Endodermal cell (in vitro differentiated cells): ENCODE results near the gene CHST9. TPM values are rescaled to one million over a fixed set of nuclear protein-coding genes. Genes with fewer than 3 reads are reported as not detected.
A peak's percentile ranks its signal among the peaks of the same experiment; 100 is the strongest.

Experiments used
- DNase-seq: peaks from one replicate; pipeline ENCODE4 v3.0.0-alpha.2; 2017
- H3K27ac ChIP-seq: 2 replicates; pipeline ENCODE4 v1.5.1; 2013; ENCODE audit warnings: mild to moderate bottlenecking, low read depth, low read length, moderate library complexity
- H3K27me3 ChIP-seq: 2 replicates; pipeline ENCODE4 v1.6.1; 2013; ENCODE audit warnings: mild to moderate bottlenecking, low read length, moderate library complexity; ENCODE audit not compliant: insufficient read depth, control insufficient read depth, poor library complexity, severe bottlenecking
- H3K36me3 ChIP-seq: 2 replicates; pipeline ENCODE4 v1.7.0; 2013; ENCODE audit warnings: mild to moderate bottlenecking, low read length, moderate library complexity; ENCODE audit not compliant: control insufficient read depth, insufficient read depth
- H3K4me1 ChIP-seq: one replicate; pipeline ENCODE4 v1.7.0; 2013; ENCODE audit warnings: low read length; ENCODE audit not compliant: control insufficient read depth, insufficient read depth
- H3K4me3 ChIP-seq: 2 replicates; pipeline ENCODE4 v1.5.1; 2013; ENCODE audit warnings: mild to moderate bottlenecking, low read length, moderate library complexity
- H3K9ac ChIP-seq: 2 replicates; pipeline ENCODE4 v1.6.1; 2013; ENCODE audit warnings: mild to moderate bottlenecking, low read length, moderate library complexity; ENCODE audit not compliant: poor library complexity, severe bottlenecking; ENCODE audit errors: extremely low read depth
- H3K9me3 ChIP-seq: 2 replicates; pipeline ENCODE4 v1.6.1; 2013; ENCODE audit warnings: mild to moderate bottlenecking, low read length, moderate library complexity; ENCODE audit not compliant: control insufficient read depth
- H3K27ac Mint-ChIP-seq: 2 replicates; pipeline ENCODE4 v1.8.0; 2020; ENCODE audit warnings: mixed read lengths
- H3K27me3 Mint-ChIP-seq: 2 replicates; pipeline ENCODE4 v1.8.0; 2021; ENCODE audit warnings: mild to moderate bottlenecking, mixed read lengths; ENCODE audit not compliant: insufficient read depth
- H3K36me3 Mint-ChIP-seq: 2 replicates; pipeline ENCODE4 v1.8.0; 2020; ENCODE audit warnings: low read depth, mixed read lengths
- H3K4me1 Mint-ChIP-seq: 2 replicates; pipeline ENCODE4 v1.8.0; 2020; ENCODE audit warnings: mixed read lengths
- H3K4me3 Mint-ChIP-seq: 2 replicates; pipeline ENCODE4 v1.8.0; 2020; ENCODE audit warnings: mild to moderate bottlenecking, moderate library complexity, mixed read lengths
- H3K9me3 Mint-ChIP-seq: 2 replicates; pipeline ENCODE4 v1.8.0; 2020; ENCODE audit warnings: mild to moderate bottlenecking, mixed read lengths
- WGBS, 2 experiments: methylation state at CpG; one replicate each; pipeline versions ENCODE4 v1.1.5 to v1.1.7; 2013; ENCODE audit warnings: missing lambda C conversion rate in 2 of 2, mixed read lengths in 1 of 2; ENCODE audit not compliant: insufficient coverage in 1 of 2, insufficient read length in 1 of 2; 5-methylcytosine and 5-hydroxymethylcytosine counted together
- total RNA-seq, 2 donors: library from RNA; stranded (reverse); fragmentation: NEBNext Ultra II Directional in 1 of 2; extraction: Animal tissue kit (Norgen Biotek cat#: 25700) in 1 of 2; gene quantifications; 2 replicates in 1 of 2; 3 replicates in 1 of 2; pipeline ENCODE4 v1.2.1, GENCODE V29; 2021
- TF ChIP-seq, protein P1 (sequence below): fragments of 200-600 bp; sonication (generic); conservative IDR thresholded peaks from 2 replicates; pipeline ENCODE4 v1.5.0; 2021; ENCODE audit warnings: antibody characterized with exemption, mild to moderate bottlenecking

Gene CHST9
- total RNA-seq, 2 donors from 2014 or later: 47.5 to 75.8 TPM

- Mint-ChIP-seq H3K4me1 (peaks cover 12% of the 10 kb centered on the region), H3K4me3 (no peak overlapping the region), H3K9me3 (peaks cover 7% of the 10 kb centered on the region), H3K27me3 (no peaks in the 10 kb centered on the region), H3K27ac (no peak overlapping the region), H3K36me3 (no peaks in the 10 kb centered on the region)
- no peaks in the 10 kb centered on the region for H3K9me3 ChIP-seq
- H3K9ac ChIP-seq: no peak overlapping the region
- H3K27me3 ChIP-seq: peaks cover 18% of the 10 kb centered on the region
- DNase-seq: no peak
- H3K36me3 ChIP-seq: no peaks in the 10 kb centered on the region
- H3K27ac ChIP-seq: no peak overlapping the region
- H3K4me1 ChIP-seq: no peaks in the 10 kb centered on the region
- WGBS, 2 experiments: 85% methylated on average over 1 of the region's 1 CpG; no CpG with 5 or more reads in 1 of the 2 experiments
- no peak overlapping the region for H3K4me3 ChIP-seq
- TF ChIP-seq, protein P1, sequence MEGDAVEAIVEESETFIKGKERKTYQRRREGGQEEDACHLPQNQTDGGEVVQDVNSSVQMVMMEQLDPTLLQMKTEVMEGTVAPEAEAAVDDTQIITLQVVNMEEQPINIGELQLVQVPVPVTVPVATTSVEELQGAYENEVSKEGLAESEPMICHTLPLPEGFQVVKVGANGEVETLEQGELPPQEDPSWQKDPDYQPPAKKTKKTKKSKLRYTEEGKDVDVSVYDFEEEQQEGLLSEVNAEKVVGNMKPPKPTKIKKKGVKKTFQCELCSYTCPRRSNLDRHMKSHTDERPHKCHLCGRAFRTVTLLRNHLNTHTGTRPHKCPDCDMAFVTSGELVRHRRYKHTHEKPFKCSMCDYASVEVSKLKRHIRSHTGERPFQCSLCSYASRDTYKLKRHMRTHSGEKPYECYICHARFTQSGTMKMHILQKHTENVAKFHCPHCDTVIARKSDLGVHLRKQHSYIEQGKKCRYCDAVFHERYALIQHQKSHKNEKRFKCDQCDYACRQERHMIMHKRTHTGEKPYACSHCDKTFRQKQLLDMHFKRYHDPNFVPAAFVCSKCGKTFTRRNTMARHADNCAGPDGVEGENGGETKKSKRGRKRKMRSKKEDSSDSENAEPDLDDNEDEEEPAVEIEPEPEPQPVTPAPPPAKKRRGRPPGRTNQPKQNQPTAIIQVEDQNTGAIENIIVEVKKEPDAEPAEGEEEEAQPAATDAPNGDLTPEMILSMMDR: peak; percentile 53
Observed at GRCh38 chr18:27211569-27211968, 26.5 kb upstream of the CHST9 start.

DNA sequence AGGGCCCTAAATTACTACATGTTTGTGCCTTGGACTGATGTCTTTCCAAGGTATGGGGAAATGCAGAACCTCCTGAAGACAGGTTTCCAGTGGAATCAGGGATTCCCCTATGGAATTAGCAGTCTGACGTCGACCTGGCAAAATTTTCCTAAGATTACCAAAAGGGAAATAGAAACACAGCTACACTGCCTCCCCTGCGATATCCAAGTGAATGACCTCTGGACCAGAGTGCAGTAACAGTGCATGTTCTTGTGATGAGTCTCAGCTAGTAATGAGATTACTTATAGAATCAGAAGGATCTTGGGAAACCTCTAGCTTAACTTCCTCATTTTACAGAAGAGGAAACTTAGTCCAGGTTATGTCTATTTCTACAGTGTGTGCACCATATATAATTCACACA is 21.3 kb upstream of the CHST9 start:
- no peak overlapping the region for H3K9ac ChIP-seq
- no peak overlapping the region for H3K27ac ChIP-seq
- TF ChIP-seq, protein P1: no peak
- no peaks in the 10 kb centered on the region for H3K36me3 ChIP-seq
- no peak overlapping the region for H3K4me3 ChIP-seq
- 91% methylated on average over 3 of the region's 3 CpGs; no CpG with 5 or more reads in 1 of the 2 experiments for WGBS, 2 experiments
- Mint-ChIP-seq H3K27ac (no peak overlapping the region), H3K4me3 (no peak overlapping the region), H3K4me1 (peaks cover 3% of the 10 kb centered on the region), H3K27me3 (no peaks in the 10 kb centered on the region), H3K36me3 (no peaks in the 10 kb centered on the region), H3K9me3 (no peaks in the 10 kb centered on the region)
- no peaks in the 10 kb centered on the region for H3K4me1 ChIP-seq
- no peaks in the 10 kb centered on the region for H3K27me3 ChIP-seq
- no peak for DNase-seq
- peaks cover 4% of the 10 kb centered on the region for H3K9me3 ChIP-seq

GRCh38 chr18:27202741-27203140 is 17.6 kb upstream of the CHST9 start:
- H3K36me3 ChIP-seq: no peaks in the 10 kb centered on the region
- H3K9me3 Mint-ChIP-seq: no peaks in the 10 kb centered on the region
- H3K4me3 ChIP-seq: no peak overlapping the region
- H3K27me3 Mint-ChIP-seq: no peaks in the 10 kb centered on the region
- H3K27ac ChIP-seq: no peak overlapping the region
- WGBS, 2 experiments: 95 to 100% methylated on average over 1 to 2 of the region's 2 CpGs
- H3K4me1 Mint-ChIP-seq: peaks cover 3% of the 10 kb centered on the region
- no peak overlapping the region for H3K9ac ChIP-seq
- no peaks in the 10 kb centered on the region for H3K36me3 Mint-ChIP-seq
- peaks cover 2% of the 10 kb centered on the region for H3K4me1 ChIP-seq
- H3K27ac Mint-ChIP-seq: no peak overlapping the region
- H3K4me3 Mint-ChIP-seq: no peak overlapping the region
- DNase-seq: no peak
- H3K27me3 ChIP-seq: no peaks in the 10 kb centered on the region
- TF ChIP-seq, protein P1: no peak
- H3K9me3 ChIP-seq: peaks cover 4% of the 10 kb centered on the region
